A549 treated with ZK216348 at 1 μM for 4 hours (cell line): ENCODE results near the gene ATP8B2. TPM values are rescaled to one million over a fixed set of nuclear protein-coding genes. Genes with fewer than 3 reads are reported as not detected.

Experiments used
- total RNA-seq: library from RNA; stranded (reverse); fragments of 200-300 nt; extraction: Qiagen RNA extraction; gene quantifications from 5 replicates; pipeline ENCODE4 v1.2.3, GENCODE V29; 2022; ENCODE audit warnings: low read depth

ATP8B2 gene, protein sequence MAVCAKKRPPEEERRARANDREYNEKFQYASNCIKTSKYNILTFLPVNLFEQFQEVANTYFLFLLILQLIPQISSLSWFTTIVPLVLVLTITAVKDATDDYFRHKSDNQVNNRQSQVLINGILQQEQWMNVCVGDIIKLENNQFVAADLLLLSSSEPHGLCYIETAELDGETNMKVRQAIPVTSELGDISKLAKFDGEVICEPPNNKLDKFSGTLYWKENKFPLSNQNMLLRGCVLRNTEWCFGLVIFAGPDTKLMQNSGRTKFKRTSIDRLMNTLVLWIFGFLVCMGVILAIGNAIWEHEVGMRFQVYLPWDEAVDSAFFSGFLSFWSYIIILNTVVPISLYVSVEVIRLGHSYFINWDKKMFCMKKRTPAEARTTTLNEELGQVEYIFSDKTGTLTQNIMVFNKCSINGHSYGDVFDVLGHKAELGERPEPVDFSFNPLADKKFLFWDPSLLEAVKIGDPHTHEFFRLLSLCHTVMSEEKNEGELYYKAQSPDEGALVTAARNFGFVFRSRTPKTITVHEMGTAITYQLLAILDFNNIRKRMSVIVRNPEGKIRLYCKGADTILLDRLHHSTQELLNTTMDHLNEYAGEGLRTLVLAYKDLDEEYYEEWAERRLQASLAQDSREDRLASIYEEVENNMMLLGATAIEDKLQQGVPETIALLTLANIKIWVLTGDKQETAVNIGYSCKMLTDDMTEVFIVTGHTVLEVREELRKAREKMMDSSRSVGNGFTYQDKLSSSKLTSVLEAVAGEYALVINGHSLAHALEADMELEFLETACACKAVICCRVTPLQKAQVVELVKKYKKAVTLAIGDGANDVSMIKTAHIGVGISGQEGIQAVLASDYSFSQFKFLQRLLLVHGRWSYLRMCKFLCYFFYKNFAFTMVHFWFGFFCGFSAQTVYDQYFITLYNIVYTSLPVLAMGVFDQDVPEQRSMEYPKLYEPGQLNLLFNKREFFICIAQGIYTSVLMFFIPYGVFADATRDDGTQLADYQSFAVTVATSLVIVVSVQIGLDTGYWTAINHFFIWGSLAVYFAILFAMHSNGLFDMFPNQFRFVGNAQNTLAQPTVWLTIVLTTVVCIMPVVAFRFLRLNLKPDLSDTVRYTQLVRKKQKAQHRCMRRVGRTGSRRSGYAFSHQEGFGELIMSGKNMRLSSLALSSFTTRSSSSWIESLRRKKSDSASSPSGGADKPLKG
- 20.3 to 44.1 TPM (median 37.3 TPM) in 5 replicates for total RNA-seq

DNA sequence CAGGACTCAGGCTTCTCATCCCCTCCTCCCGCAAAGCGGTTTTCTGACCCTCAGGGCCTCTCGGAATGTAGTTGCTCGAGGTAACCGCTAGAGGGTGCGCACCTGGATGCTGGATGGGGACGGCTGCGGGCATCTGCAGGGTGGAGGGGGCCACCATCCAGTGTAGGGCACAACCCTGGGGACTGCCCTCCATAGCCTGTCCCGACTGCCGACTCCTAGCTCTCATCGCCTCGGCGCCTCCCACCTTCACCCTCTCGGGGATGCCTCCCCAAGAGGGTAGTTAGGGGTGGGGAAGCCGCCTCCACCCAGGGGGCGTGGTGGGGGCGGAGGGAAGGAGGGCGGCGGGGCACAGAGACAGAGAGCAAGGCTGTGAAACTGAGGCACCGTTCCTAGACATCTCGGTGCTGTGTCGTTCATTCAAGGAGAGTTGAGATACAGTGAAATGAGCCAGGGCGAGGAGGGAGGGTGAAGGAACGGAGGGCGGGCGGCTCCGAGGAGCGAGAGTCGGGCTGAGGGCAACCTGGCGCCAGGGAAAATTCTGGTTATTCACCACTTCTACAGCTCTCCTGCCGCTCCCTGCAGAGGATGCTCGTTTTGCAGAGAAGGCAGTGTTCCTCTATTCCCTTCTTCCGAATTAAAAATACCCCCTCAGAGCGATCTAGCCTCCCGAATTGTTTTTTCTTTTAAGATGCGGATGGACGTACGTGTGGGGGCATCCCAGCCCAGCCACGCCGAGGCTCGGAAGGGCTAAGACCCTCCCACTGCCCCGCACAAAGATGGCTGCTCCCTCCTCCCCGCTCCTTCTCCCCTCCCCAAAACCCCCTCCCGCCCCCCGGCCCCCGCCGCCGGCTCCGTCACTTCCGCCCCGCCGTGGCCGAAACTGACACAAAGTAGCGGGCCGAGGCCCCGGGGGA, at the start of gene ATP8B2:
Gene ATP8B2, plus strand, starts transcription at position 857 of the 914 bp plus-strand sequence. CDS start 2,617 bp downstream, outside the sequence.

GRCh38 chr1:154320882-154321608, 4.3 kb upstream of the ATP8B2 start, which contains the start of gene AQP10:
AQP10 (plus strand) TSS chr1:154321093; CDS start chr1:154321156, 63 bp downstream.

Other genes with a start within 250 kb of the ATP8B2 start
- not detected in 5 replicates for gene NUP210L, start 170.5 kb upstream of the ATP8B2 start, total RNA-seq
- 476 to 696 TPM (median 485 TPM) in 5 replicates for gene TPM3, start 133.4 kb upstream of the ATP8B2 start, total RNA-seq
- gene CFAP141, start 119.2 kb upstream of the ATP8B2 start, total RNA-seq = not detected in 5 replicates
- 92.0 to 125 TPM (median 115 TPM) in 5 replicates for gene UBAP2L, start 104.6 kb upstream of the ATP8B2 start, total RNA-seq
- gene HAX1, start 52.9 kb upstream of the ATP8B2 start, total RNA-seq = 92.1 to 116 TPM (median 95.7 TPM) in 5 replicates
- gene AQP10, start 4.4 kb upstream of the ATP8B2 start, total RNA-seq = not detected in 5 replicates
- gene IL6R, start 79.8 kb downstream of the ATP8B2 start, total RNA-seq = 19.1 to 25.8 TPM (median 25.0 TPM) in 5 replicates
- gene TDRD10, start 176.7 kb downstream of the ATP8B2 start, total RNA-seq = not detected in 5 replicates
- 0.05 to 0.08 TPM (median 0.07 TPM) in 5 replicates for gene SHE, start 176.9 kb downstream of the ATP8B2 start, total RNA-seq
- gene UBE2Q1, start 233.1 kb downstream of the ATP8B2 start, total RNA-seq = 53.8 to 71.6 TPM (median 67.6 TPM) in 5 replicates
- gene CHRNB2, start 242.3 kb downstream of the ATP8B2 start, total RNA-seq = 0.25 to 0.48 TPM (median 0.33 TPM) in 5 replicates